Keratinocyte (primary cell): ENCODE results near the gene ATXN2. TPM values are rescaled to one million over a fixed set of nuclear protein-coding genes. Genes with fewer than 3 reads are reported as not detected.

Source experiments
- DNase-seq: peaks from one replicate; pipeline ENCODE4 v3.0.0-alpha.2; 2011; ENCODE audit warnings: low read depth, missing footprints, low spot score
- FAIRE-seq: peaks from 2 replicates; lab custom pipeline; 2011; peaks lifted over from hg19 to GRCh38; lab: Jason Lieb, UNC
- H2AFZ ChIP-seq: 2 replicates; pipeline ENCODE4 v1.6.0; 2012; ENCODE audit warnings: low read length, control low read depth, inconsistent platforms; ENCODE audit not compliant: control insufficient read depth
- H3K27ac ChIP-seq: 2 replicates; pipeline ENCODE4 v1.5.1; 2011; ENCODE audit warnings: low read length; ENCODE audit not compliant: control insufficient read depth, insufficient read depth
- H3K27me3 ChIP-seq: 3 replicates; pipeline ENCODE4 v1.6.0; 2011; ENCODE audit warnings: low read length; ENCODE audit not compliant: control insufficient read depth, insufficient read depth; ENCODE audit errors: extremely low read depth
- H3K36me3 ChIP-seq, 2 experiments: 2 replicates in 1 of 2; 3 replicates in 1 of 2; pipeline ENCODE4 v1.5.1; 2011; ENCODE audit warnings: low read length in 2 of 2, mild to moderate bottlenecking in 1 of 2; ENCODE audit not compliant: control insufficient read depth in 2 of 2, insufficient read depth in 2 of 2; ENCODE audit errors: extremely low read depth in 1 of 2
- H3K4me1 ChIP-seq: 3 replicates; pipeline ENCODE4 v1.5.1; 2011; ENCODE audit warnings: low read length; ENCODE audit not compliant: control insufficient read depth, insufficient read depth; ENCODE audit errors: extremely low read depth
- H3K4me2 ChIP-seq: 3 replicates; pipeline ENCODE4 v1.6.0; 2011; ENCODE audit warnings: low read depth, low read length; ENCODE audit not compliant: control insufficient read depth, insufficient read depth; ENCODE audit errors: extremely low read depth
- H3K4me3 ChIP-seq, 3 experiments: fragments of 200-600 bp in 1 of 3; sonication (generic) in 1 of 3; 2 replicates in 2 of 3; 3 replicates in 1 of 3; pipeline ENCODE4 v1.5.1; 2011 to 2016; ENCODE audit warnings: low read length in 3 of 3, mild to moderate bottlenecking in 3 of 3, control low read depth in 2 of 3, inconsistent platforms in 1 of 3, low read depth in 1 of 3, mixed read lengths in 1 of 3, mixed run types in 1 of 3, moderate library complexity in 1 of 3; ENCODE audit not compliant: control insufficient read depth in 2 of 3, insufficient read depth in 2 of 3; ENCODE audit errors: extremely low read depth in 1 of 3
- H3K79me2 ChIP-seq: 2 replicates; pipeline ENCODE4 v1.6.0; 2012; ENCODE audit warnings: low read length; ENCODE audit not compliant: control insufficient read depth, insufficient read depth
- H3K9ac ChIP-seq: 3 replicates; pipeline ENCODE4 v1.6.0; 2011; ENCODE audit warnings: low read length; ENCODE audit not compliant: control insufficient read depth, insufficient read depth; ENCODE audit errors: extremely low read depth
- H3K9me1 ChIP-seq: 3 replicates; pipeline ENCODE4 v1.6.0; 2011; ENCODE audit warnings: low read length; ENCODE audit not compliant: control insufficient read depth, insufficient read depth; ENCODE audit errors: extremely low read depth
- H3K9me3 ChIP-seq: 2 replicates; pipeline ENCODE4 v1.5.1; 2012; ENCODE audit warnings: low read depth, low read length; ENCODE audit not compliant: control insufficient read depth
- H4K20me1 ChIP-seq: 3 replicates; pipeline ENCODE4 v1.6.0; 2011; ENCODE audit warnings: low read length; ENCODE audit not compliant: control insufficient read depth, insufficient read depth; ENCODE audit errors: extremely low read depth
- CTCF ChIP-seq, 3 experiments: IDR thresholded peaks in 1 of 3; conservative IDR thresholded peaks in 1 of 3; optimal IDR thresholded peaks in 1 of 3; 2 replicates in 2 of 3; 3 replicates in 1 of 3; pipeline versions ENCODE3 to v1.5.1; 2011; ENCODE audit warnings: low read length in 3 of 3, mild to moderate bottlenecking in 3 of 3, moderate library complexity in 2 of 3, control low read depth in 1 of 3, inconsistent platforms in 1 of 3; ENCODE audit not compliant: insufficient read depth in 2 of 3; ENCODE audit errors: extremely low read depth in 1 of 3
- EZH2 ChIP-seq: IDR thresholded peaks from one replicate; pipeline ENCODE4 v1.6.1; 2012; ENCODE audit warnings: inconsistent platforms, mild to moderate bottlenecking, low read length, moderate library complexity
- dilution Hi-C: fragments of 300-500 bp; cut with MboI; formaldehyde crosslinking; loops from one replicate; pipeline ENCODE4 v1.7.0; 2020; ENCODE audit warnings: low sequenced_read_pairs; ENCODE audit not compliant: extremely low pct_ligation_motif_present
- polyA plus RNA-seq, 5 experiments: library from polyadenylated mRNA; depleted of rRNA in 3 of 5; stranded (reverse) in 3 of 5; stranded (forward) in 1 of 5; unstranded in 1 of 5; fragments of >200 nt; gene quantifications; 1 replicate in 1 of 5; 2 replicates in 3 of 5; 3 replicates in 1 of 5; pipeline versions ENCODE4 v1.2.1 to v1.2.3, GENCODE V29; 2011 to 2012; ENCODE audit warnings: missing spikeins in 2 of 5, low read depth in 1 of 5, low replicate concordance in 1 of 5

The ATXN2 gene
- polyA plus RNA-seq, 1 donor (not counting 4 experiments of a cell fraction or from before 2014, with no cell fraction given) = 19.6 TPM

DNA sequence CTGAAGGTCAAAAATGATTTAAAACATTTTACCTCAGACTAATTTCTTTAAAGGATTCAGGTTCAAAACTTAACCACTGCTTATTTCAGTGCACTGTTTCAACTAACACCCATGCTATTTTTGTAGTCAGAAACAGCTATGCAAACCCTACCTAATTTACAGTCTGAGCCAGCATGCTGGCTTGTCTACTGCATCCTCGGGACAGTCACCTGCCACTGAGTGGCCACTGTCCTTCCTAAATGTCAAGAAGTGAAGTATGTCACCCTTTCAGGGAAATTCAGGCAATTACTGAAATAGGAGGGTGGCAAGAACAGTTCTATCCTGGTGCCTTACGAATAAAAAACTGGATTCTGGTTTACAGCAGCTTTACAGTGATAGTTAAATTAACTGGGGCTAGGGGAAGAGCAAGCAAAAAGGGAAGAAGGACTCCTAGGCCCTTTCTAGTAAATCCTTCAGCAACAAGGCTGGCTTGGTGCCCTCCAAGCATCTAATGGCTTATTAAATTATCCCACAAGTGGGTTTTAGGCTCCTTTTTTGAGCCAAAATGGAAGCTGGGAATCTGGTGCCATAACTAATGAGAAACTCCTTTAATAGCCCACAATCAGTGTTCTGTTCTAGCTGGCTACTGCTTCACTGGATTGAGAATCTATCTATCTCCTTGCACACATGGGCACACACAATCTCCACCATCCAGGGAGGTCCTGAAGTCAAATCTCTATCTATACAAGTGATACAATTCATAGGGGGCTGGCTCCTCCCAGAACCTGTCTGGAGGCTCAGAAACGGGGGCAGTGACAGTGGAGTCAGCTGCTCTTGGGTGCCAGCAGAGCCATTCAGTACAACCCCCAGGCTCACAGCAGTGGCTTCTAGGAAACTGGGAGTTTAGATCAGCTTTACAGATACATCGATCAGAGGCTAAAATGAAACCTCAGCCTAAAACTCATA lies 150.0 kb downstream of the ATXN2 start:
- peaks cover 28 to 55% of the 10 kb centered on the region in 2 experiments for H3K36me3 ChIP-seq
- no peak for FAIRE-seq
- H3K4me1 ChIP-seq = no peaks in the 10 kb centered on the region

DNA sequence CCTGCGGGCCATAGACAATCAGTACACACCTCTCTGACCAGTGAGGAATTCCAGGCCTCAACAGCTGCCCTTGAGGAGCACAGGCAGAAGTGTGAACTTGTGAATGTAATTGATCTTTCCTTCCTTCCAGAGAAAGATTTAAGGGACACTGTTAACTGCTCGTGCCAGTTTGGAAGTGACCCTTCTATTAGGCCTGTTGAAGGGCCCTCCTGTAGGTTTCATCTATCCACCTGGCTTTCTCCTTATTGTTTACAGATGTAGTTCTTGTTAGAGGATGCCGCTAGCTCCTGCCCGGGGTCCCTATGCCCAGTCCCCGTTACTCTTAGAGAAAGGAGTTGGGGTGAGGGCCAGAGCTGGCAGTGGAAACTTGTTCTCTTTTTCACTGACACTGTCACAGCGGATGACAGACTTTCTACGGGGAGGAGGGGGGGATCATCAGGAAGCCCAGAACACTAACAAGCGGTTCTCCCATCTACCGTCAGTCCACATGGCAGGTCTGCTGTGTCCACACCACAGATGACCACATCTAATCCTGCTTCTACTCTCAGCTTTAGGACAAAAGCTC lies 150.8 kb downstream of the ATXN2 start:
- H3K9me3 ChIP-seq = no peaks in the 10 kb centered on the region
- no peak overlapping the region for H3K27ac ChIP-seq
- no peak for TF ChIP-seq EZH2
- H3K79me2 ChIP-seq = peaks cover 10% of the 10 kb centered on the region
- H2AFZ ChIP-seq = no peak overlapping the region
- peaks cover 23 to 47% of the 10 kb centered on the region in 2 experiments for H3K36me3 ChIP-seq
- H3K9me1 ChIP-seq = no peaks in the 10 kb centered on the region
- no peak overlapping the region for H3K9ac ChIP-seq
- DNase-seq = no peak
- no peaks in the 10 kb centered on the region for H3K27me3 ChIP-seq
- FAIRE-seq = no peak
- no peak overlapping the region for H3K4me2 ChIP-seq
- H4K20me1 ChIP-seq = no peaks in the 10 kb centered on the region
- dilution Hi-C loops = no loop called here
- no peak overlapping the region for H3K4me3 ChIP-seq
- peaks cover under 1% of the 10 kb centered on the region for H3K4me1 ChIP-seq

More for the DNA sequence above, 150.0 kb downstream of the ATXN2 start:
- H3K79me2 ChIP-seq = peaks cover 10% of the 10 kb centered on the region
- no peaks in the 10 kb centered on the region for H3K9me1 ChIP-seq
- no peak overlapping the region for H3K4me3 ChIP-seq
- no peak overlapping the region for H3K9ac ChIP-seq
- dilution Hi-C loops = no loop called here
- no peak overlapping the region for H3K4me2 ChIP-seq
- no peak overlapping the region for H3K27ac ChIP-seq
- no peak overlapping the region for H2AFZ ChIP-seq
- H4K20me1 ChIP-seq = peaks cover 4% of the 10 kb centered on the region
- no peak for DNase-seq
- no peak for TF ChIP-seq EZH2
- TF ChIP-seq CTCF (optimal IDR thresholded peaks at IDR 0.05 in 1 of 3, IDR thresholded peaks at IDR 0.05 in 1 of 3, conservative IDR thresholded peaks at IDR 0.05 in 1 of 3; ENCODE audit: extremely low read depth in 1 of 3, insufficient read depth in 2 of 3, low read length in 3 of 3) = no peak
- no peaks in the 10 kb centered on the region for H3K9me3 ChIP-seq
- no peaks in the 10 kb centered on the region for H3K27me3 ChIP-seq
